Measurements from ENCODE around the gene MT1HL1.

Gene MT1HL1

DNA sequence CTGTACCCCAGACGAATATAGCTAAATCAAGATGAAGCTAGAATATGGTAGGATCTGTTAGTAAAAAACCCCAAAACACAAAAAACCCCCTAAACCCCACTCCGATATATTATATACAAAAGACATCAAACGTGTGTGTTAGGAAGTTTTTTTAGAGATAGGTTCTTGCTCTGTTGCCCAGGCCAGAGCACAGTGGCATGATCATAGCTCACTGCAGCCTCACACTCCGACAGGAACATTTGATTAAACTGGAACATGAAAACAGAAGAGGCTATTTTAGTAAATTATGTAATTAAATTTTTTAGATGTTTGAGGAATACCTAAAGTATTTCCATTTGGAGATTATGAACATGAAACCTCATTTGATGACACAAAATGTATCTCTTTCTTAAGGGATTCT lies 29.6 kb upstream of the MT1HL1 start:
- TF ChIP-seq, protein P1, sequence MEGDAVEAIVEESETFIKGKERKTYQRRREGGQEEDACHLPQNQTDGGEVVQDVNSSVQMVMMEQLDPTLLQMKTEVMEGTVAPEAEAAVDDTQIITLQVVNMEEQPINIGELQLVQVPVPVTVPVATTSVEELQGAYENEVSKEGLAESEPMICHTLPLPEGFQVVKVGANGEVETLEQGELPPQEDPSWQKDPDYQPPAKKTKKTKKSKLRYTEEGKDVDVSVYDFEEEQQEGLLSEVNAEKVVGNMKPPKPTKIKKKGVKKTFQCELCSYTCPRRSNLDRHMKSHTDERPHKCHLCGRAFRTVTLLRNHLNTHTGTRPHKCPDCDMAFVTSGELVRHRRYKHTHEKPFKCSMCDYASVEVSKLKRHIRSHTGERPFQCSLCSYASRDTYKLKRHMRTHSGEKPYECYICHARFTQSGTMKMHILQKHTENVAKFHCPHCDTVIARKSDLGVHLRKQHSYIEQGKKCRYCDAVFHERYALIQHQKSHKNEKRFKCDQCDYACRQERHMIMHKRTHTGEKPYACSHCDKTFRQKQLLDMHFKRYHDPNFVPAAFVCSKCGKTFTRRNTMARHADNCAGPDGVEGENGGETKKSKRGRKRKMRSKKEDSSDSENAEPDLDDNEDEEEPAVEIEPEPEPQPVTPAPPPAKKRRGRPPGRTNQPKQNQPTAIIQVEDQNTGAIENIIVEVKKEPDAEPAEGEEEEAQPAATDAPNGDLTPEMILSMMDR (IDR thresholded peaks at IDR 0.05; ENCODE audit: low read depth, low read length): no peak

GRCh38 chr1:237033061-237033460 lies 28.8 kb upstream of the MT1HL1 start:
- H3K4me3 ChIP-seq (ENCODE audit: low read depth, low read length): no peak overlapping the region
- TF ChIP-seq, protein P1 (IDR thresholded peaks at IDR 0.05; ENCODE audit: low read depth, low read length): no peak

More for the DNA sequence above, 29.6 kb upstream of the MT1HL1 start:
- H3K4me3 ChIP-seq (ENCODE audit: low read depth, low read length): no peak overlapping the region

GRCh38 chr1:237032029-237032428 lies 27.8 kb upstream of the MT1HL1 start:
- H3K4me3 ChIP-seq (ENCODE audit: low read depth, low read length): no peak overlapping the region
- TF ChIP-seq, protein P1 (IDR thresholded peaks at IDR 0.05; ENCODE audit: low read depth, low read length): no peak

DNA sequence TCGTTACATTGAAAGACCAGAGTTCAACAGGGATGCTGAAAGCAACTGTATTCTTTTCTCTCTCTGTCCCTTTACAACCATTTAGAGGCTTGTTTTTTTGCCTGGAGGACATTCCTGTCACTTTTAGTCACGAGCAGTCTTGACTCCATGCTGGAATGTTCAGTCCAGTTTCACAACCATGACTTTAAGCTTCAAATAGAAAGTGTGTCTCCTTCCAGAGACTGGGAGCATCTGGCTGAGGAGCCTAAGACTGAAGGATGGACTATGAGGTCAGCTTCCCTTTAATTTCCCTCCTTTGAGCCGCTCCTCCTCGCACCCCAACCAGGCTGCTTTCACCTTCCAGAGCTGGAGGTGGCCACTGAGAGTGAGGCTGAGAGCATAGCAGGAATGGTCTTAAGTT lies 27.2 kb upstream of the MT1HL1 start:
- TF ChIP-seq, protein P1 (IDR thresholded peaks at IDR 0.05; ENCODE audit: low read depth, low read length): no peak
- H3K4me3 ChIP-seq (ENCODE audit: low read depth, low read length): no peak overlapping the region

DNA sequence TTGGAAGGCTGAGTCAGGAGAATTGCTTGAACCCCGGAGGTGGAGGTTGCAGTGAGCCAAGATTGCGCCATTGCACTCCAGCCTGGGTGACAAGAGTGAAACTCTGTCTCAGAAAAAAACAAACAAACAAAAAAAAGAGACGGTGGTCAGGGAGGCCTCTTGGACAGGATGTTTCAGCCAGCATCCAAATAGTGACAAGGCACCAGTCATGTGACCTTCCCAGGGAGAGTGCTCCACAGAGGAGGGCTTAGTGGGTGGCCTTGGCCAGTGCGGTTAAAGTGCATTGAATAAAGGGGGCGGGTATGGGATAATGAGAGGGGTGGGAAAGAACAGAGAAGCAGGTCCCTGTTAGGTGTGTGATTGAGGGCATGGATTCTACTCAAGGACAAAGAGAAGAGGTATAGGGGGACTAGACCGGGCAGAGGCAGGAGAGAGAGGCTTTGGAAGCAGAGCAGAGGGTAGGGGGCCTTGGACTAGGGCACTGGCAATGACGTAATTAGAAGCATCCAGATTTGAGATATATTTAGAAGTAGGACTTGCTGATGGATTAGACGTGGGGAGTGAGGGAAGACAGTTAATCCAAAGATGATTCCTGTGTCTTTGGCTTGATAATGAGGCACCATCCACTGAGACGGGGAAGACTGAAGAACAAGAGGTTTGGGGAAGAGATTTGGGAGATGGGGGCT lies 25.8 kb upstream of the MT1HL1 start:
- H3K4me3 ChIP-seq (ENCODE audit: low read depth, low read length): no peak overlapping the region
- TF ChIP-seq, protein P1 (IDR thresholded peaks at IDR 0.05; ENCODE audit: low read depth, low read length): no peak

- TF ChIP-seq, protein P1 (IDR thresholded peaks at IDR 0.05; ENCODE audit: low read depth, low read length): no peak
Measured at GRCh38 chr1:237029240-237029639, 25.0 kb upstream of the MT1HL1 start.

GRCh38 chr1:237025358-237026074 lies 21.3 kb upstream of the MT1HL1 start:
- TF ChIP-seq, protein P1 (IDR thresholded peaks at IDR 0.05; ENCODE audit: low read depth, low read length): no peak
- no peak overlapping the region for H3K4me3 ChIP-seq (ENCODE audit: low read depth, low read length)

More at GRCh38 chr1:237029240-237029639, 25.0 kb upstream of the MT1HL1 start:
- no peak overlapping the region for H3K4me3 ChIP-seq (ENCODE audit: low read depth, low read length)
